Stimulated activated CD4-positive, alpha-beta T cell treated with anti-CD3 and anti-CD28 coated beads, Interleukin-12 subunit alpha, Interleukin-12 subunit beta, amount 100 ng/mL, for 48 hours (primary cell): ENCODE data around the gene GOLGA8O.
"Not testable (repeated sequence)": the region's sequence is repeated elsewhere in the genome, so short reads cannot be mapped to it uniquely, and the experiment has no call there.

Experiments used
- DNase-seq, 3 donors: peaks; one replicate each; pipeline ENCODE4 v3.0.0-alpha.2; 2020; ENCODE audit warnings: low read depth in 2 of 3, low spot score in 1 of 3

Gene GOLGA8O, protein sequence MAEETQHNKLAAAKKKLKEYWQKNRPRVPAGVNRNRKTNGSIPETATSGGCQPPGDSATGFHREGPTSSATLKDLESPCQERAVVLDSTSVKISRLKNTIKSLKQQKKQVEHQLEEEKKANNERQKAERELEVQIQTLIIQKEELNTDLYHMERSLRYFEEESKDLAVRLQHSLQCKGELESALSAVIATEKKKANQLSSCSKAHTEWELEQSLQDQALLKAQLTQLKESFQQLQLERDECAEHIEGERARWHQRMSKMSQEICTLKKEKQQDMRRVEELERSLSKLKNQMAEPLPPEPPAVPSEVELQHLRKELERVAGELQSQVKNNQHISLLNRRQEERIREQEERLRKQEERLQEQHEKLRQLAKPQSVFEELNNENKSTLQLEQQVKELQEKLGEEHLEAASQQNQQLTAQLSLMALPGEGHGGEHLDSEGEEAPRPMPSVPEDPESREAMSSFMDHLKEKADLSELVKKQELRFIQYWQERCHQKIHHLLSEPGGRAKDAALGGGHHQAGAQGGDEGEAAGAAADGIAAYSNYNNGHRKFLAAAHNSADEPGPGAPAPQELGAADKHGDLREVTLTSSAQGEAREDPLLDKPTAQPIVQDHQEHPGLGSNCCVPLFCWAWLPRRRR

DNA sequence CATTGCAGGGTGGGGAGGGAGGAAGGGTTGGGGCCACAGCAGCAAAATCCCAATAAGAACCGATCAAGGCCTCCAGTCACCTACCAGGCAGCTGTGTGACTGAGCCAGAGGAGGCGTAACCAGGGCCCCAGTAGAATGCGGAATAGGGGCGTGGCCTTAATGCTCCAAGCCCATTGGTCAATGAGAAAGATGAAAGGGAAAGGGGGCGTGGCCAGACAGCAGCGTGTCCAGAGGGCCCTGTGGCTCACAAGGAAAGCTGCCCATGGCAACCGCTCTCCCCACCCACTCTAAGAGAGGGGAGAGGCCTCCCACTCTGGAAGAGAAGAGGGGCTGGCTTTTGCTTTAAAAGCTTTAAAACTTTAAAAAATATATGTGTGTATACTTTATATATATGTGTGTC, at the start of gene GOLGA8O:
GOLGA8O (minus strand) TSS at position 101 of the 400 bp plus-strand sequence; CDS start at position 3, 98 bp downstream.
- DNase-seq = not testable (repeated sequence)

DNA sequence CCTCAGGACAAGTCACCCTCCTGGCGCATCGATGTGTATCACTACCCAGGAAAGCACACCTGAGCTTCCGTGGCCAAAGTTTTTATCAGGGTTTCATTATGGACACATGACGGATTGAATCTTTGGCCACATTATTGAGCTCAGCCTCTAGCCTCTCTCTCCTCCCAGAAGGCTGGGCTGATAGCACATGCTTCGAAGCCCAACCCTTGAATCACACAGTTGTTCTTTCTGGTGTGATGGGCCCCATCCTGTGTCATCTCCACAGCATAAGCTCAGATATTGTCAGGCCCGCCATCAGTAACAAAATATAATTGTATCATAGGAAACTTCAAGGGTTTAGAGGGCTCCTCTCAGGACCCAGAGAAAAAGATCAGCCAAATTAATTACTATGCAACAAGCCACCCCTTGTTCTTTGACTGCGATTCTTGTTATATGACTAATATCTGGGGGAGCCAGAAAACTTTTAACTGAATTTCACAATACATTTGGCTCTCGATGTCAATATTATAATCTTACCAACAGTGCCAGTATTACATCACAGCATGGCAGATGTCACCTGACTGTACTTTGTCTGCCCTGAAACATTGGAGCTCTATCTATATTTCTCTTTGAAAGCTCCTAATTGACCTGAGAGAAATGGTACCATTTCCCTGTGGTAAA, 48.8 kb upstream of the GOLGA8O start:
- DNase-seq = not testable (repeated sequence)

DNA sequence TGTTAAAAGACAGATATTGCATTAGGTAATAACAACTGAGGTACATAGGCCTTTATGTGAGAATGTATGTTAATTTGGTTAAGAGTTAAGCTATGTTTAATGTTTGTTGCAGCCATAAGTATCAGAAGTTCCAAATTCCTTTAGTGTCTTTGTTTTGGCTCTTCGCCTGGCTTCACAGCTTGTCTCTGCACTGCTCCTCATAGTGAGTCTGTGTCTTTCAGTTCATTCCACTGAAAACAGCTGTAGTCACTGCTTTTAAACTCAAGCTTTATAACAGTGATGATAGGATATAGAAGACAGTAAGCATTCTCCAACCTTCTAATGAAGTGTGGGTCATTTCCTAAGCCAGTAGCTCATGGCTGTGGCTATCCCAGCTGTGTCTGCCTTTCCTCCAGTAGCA, 47.5 kb upstream of the GOLGA8O start:
- DNase-seq = not testable (repeated sequence)

DNA sequence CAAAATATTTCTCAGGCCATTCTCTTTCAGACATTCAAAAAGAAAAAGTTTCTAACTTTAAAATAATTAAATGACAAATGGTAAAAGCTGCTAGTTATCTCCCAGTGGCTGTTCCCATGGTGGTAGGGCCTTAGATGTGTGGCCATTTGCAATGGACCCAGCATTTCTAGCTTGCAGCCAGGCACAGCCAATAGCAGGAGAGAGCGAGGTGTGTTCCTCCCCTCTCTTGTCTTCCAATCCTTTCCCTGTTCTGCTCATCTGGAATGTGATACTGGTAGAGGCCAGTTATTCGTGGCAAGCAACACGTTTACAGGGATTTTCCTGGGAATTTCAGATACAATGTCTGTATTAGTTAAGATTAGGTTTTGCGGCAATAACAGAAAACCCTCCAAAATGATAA, 37.3 kb upstream of the GOLGA8O start:
- DNase-seq = not testable (repeated sequence)

DNA sequence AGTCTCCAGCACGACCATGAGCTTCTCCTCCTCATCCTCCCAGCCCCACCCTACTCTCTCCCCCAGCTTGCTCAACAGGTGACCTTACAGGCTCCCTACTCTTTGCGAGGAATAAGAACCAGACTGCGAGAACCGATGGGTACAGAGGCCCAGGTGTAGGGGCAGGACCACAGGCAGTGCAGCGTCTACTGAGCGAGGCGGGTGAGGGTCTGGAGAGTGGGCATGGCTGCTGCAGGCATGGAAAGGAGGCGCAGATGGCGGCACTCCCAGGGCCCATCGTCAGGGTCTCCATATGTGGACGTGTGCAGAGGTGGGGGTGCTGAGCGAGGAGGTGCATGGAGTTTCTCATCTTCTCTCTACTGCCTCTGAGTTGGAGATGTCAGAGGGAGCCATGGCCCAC, 31.0 kb upstream of the GOLGA8O start:
- DNase-seq = not testable (repeated sequence)

DNA sequence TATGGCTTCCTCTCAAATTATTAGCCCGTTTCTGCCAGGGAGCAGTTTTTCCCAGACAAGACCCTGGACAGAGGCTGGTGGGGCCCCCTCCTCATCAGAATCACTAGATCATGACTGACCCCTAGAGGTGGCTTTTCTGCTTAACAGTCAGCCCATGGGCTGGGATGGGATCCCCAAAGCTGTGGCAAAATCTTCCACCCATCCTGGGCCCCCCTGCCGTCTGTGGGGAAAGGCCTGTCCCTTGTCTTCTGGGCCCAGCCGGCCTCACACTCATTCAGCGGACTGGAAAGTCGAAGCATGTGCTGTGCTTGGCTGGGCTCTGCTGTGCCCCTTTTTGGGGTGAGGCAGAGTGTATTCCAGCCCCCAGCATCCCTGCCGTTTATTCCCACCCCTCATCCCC, 27.9 kb upstream of the GOLGA8O start:
- not testable (repeated sequence) for DNase-seq

DNA sequence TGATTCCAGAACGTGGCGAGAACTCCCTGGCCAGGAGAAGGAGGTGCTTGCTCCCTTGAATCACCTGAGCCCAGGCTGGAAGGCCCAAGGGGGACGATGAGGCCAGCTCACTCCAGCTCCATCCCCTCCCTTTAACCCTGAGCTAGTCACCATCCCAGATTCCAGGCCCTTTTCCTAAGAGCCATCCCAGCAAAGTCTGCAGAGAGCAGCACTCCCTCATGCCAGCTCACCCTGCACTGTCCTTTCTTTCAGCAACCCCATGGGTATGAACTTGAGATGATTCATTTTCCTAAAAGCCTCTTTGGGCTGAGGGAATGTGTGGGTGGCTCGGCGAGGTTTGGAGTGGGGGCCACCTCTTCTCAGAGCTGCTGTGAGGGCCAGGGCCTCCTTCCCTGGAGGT, 26.2 kb upstream of the GOLGA8O start:
- DNase-seq = not testable (repeated sequence)

DNA sequence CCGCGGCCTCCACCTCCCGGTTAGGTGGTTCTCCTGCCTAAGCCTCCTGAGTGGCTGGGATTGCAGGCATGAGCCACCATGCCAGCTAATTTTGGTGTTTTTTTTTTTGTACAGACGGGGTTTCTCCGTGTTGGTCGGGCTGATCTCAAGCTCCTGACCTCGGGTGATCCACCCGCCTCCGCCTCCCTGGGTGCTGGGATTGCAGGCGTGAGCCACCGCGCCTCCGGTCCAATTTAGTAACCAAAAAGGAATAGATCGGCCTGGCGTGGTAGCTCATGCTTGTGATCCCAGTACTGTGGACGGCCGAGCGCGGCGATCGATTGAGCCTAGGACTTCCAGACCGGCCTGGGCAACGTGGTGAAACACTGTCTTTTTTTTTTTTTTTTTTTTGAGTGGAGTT, 12.6 kb upstream of the GOLGA8O start:
- DNase-seq = not testable (repeated sequence)

DNA sequence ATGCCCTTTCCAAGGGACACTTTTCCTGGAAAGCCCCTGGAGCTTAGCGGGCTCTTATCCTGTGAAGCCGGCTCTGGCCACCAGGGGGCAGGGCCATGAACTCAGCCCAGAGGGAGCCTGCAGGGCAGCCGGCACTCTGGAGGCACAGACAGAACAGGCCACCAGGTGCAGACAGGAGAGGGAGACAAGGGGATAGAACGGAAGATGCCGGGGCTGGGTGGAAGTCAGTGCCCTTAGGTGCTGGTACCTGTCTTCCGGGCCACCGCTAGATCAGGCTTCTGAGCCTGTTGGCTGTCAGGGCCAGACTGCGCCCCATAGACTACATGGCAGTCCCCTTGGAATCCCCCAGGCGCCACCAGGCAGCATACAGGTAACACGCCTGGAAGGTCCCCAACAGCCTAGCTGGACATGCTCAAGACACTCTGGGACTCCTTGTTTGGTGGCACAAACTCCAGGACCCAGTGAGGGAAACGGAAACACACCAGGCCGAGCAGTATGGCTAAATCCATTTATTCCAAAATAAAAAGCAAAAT, 14.9 kb downstream of the GOLGA8O start:
- DNase-seq = not testable (repeated sequence)

DNA sequence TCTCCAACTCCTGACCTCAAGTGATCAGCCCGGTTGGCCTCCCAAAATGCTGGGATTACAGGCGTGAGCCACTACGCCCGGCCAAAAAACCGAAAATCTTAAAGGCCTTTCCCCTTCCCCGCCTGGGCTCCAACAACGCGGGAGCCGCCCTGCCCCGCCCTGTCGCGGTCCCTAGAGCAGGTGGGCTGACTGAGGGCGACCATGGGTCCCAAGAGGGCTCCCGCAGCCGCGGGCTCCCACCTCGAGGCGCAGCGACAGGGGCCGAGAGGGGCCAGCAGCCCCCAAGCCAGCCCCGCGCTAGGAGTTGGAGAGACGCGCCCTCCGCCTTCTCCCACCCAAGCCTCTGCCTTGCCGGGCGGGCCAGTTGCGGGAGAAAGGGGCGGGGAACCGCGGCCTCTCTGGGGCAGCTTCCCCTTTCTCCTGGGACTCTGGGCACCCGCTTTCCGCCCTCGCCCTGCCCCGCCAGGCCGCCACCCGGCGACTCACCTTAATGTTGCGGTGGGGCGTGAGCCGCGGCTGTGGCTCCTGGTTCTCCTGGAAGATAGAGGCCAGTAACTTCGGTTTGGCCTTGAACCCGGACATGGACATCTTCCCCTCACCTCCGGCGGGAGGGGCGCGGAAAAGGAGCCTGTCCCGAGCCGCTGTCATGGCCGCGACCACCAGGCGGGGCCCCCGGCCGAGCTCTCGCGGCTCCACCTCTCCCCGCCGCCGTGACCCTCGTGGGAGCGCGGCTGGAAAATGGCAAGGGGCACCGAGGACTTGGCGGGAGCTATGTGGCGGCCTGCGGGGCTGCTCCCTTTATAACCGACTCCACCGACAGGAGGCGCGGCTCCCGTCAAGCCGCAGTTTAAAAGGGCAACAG, 21.1 kb downstream of the GOLGA8O start:
- not testable (repeated sequence) for DNase-seq

DNA sequence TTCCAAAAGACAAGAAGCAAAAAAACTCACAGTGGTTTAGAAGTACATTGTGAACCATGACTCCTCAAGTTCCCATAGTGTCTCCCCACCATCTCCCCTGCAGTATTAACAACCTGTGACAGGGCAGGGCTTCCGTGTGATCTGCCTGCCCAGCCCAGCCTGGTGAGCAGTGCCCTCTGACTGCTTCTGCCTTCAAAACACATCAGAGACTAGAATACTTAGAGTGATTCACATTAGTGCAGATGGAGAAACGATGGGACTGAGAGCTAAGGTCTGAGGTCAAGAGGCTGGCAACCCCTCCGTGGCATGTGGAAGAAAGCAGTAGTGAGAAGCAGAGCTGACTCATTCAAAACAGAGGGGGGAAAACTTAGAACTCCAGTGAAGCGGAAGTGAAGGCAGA, 27.8 kb downstream of the GOLGA8O start:
- not testable (repeated sequence) for DNase-seq

DNA sequence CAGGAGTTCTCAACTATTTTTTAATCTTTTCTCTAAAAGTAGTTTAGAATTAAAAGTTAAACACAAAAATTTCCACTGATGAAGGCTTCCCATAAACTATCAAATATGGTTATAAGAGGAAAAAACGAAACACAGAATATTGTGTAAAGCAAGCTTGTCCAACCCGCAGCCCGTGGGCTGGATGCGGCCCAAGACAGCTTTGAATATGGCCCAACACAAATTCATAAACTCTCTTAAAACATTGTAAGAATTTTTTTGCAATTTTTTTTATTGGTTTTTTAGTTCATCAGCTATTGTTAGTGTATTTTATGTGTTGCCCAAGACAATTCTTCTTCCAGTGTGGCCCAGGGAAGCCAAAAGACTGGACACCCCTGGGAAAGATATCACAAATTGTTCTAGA, 28.9 kb downstream of the GOLGA8O start:
- not testable (repeated sequence) for DNase-seq

DNA sequence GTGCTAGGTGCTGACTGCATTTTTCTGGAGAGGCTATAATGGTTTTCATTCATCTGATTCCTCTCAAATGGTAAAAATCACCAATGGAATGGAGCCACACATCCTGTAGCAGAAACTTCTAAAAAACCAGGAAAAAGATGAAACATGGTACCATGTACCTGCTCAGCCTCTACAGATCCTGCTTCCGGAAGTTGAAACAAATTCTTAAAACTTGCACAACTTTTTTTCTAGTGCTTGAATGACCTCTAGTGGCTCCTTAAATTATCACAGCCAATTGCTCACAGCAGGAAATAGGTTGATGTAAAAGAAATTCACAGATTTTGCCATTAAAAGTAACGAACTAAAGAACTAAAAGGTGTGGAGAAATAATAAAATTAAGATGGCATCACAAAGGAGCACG, 47.5 kb downstream of the GOLGA8O start:
- DNase-seq = peak in 1 of 3 donors; percentile 0

DNA sequence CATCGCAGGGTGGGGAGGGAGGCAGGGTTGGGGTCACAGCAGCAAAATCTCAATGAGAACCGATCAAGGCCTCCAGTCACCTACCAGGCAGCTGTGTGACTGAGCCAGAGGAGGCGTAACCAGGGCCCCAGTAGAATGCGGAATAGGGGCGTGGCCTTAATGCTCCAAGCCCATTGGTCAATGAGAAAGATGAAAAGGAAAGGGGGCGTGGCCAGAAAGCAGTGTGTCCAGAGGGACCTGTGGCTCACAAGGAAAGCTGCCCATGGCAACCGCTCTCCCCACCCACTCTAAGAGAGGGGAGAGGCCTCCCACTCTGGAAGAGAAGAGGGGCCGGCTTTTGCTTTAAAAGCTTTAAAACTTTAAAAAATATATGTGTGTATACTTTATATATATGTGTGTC, 52.2 kb downstream of the GOLGA8O start, which contains the start of gene GOLGA8K:
GOLGA8K (minus strand) TSS at position 101 of the 400 bp plus-strand sequence; CDS start at position 3, 98 bp downstream.
- not testable (repeated sequence) for DNase-seq

DNA sequence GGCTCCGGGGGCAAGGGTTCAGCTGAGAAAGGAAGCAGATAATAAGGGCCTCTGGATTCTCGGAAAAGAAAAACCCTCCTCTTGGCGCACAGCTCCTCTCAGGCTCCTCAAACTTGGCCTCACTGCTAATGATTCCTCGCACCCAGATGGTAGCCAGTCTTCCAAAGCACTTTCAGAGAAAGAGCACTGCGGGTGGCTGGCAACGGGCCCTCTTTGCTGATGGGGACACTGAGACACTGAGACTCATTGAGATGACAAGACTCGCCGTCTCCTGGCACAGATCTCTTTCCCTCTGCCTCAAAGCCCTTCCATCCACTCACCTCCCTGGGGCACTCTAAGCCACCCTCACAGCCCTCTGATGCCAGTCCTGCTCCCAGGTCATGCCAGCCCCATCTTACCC, 58.9 kb downstream of the GOLGA8O start:
- not testable (repeated sequence) for DNase-seq
